Measurements from ENCODE around the gene SLC1A7.

SLC1A7 gene

DNA sequence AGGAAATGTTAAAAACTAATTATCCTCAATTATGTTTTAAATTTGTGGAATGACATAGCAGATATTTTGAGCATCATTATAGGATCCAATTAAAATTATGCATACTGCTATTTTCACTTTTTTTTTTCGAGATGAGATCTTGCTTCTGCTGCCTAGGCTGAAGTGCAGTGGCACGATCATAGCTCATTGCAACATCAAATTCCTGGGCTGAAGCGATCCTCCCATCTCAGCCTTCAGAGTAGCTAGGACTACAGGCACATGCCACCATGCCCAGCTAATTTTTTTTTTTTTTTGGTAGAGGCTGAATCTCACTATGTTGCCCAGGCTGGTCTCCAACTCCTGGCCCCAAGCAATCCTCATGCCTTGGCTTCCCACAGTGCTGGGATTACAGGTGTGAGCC lies 11.3 kb upstream of the SLC1A7 start:
- no peaks in the 10 kb centered on the region for H3K36me3 ChIP-seq (ENCODE audit: low read length)
- H2AFZ ChIP-seq (ENCODE audit: low read depth, low read length, severe bottlenecking) = no peak overlapping the region
- no peaks in the 10 kb centered on the region for H3F3A ChIP-seq (ENCODE audit: insufficient read depth)
- H3K79me2 ChIP-seq (ENCODE audit: insufficient read depth, low read length) = no peaks in the 10 kb centered on the region
- H3K9me3 ChIP-seq (ENCODE audit: insufficient read depth, low read length) = no peaks in the 10 kb centered on the region
- H3K4me3 ChIP-seq (ENCODE audit: insufficient read depth, low read length, poor library complexity, severe bottlenecking) = no peak overlapping the region
- H3K4me2 ChIP-seq (ENCODE audit: low read depth, low read length, poor library complexity, severe bottlenecking) = no peak overlapping the region
- TF ChIP-seq, protein P1, sequence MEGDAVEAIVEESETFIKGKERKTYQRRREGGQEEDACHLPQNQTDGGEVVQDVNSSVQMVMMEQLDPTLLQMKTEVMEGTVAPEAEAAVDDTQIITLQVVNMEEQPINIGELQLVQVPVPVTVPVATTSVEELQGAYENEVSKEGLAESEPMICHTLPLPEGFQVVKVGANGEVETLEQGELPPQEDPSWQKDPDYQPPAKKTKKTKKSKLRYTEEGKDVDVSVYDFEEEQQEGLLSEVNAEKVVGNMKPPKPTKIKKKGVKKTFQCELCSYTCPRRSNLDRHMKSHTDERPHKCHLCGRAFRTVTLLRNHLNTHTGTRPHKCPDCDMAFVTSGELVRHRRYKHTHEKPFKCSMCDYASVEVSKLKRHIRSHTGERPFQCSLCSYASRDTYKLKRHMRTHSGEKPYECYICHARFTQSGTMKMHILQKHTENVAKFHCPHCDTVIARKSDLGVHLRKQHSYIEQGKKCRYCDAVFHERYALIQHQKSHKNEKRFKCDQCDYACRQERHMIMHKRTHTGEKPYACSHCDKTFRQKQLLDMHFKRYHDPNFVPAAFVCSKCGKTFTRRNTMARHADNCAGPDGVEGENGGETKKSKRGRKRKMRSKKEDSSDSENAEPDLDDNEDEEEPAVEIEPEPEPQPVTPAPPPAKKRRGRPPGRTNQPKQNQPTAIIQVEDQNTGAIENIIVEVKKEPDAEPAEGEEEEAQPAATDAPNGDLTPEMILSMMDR (IDR thresholded peaks at IDR 0.05; ENCODE audit: insufficient read depth, low read length, poor library complexity, severe bottlenecking) = no peak
- no peak for TF ChIP-seq EZH2phosphoT487 (conservative IDR thresholded peaks at IDR 0.05; ENCODE audit: low read length)
- no peaks in the 10 kb centered on the region for H3K9me2 ChIP-seq (replicated peaks; ENCODE audit: insufficient read depth, low read length)
- H3K9ac ChIP-seq (ENCODE audit: low read length) = no peak overlapping the region
- H4K20me1 ChIP-seq (ENCODE audit: low read depth, low read length) = no peaks in the 10 kb centered on the region
- H3K27ac ChIP-seq (ENCODE audit: low read depth, low read length) = no peak overlapping the region
- H3K27me3 ChIP-seq (ENCODE audit: low read length) = no peaks in the 10 kb centered on the region

DNA sequence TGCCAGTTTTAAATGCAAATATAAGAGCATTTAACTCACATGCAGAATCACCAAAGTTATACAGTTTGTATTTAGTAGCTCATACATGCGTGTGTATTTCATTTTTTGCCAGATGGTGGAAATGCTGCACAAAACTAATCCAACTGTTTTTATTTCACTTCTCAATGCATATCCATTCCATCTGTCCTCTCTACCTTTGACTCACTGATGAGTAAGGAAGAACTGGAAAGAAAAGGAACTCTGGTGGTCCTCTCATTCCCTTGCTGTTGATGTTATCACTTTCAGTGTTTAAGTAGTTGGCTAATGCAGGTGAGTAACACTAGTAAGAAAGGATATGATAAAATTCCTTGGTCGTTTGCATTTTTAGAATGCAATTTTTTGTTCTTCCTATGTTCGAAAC lies 5.7 kb upstream of the SLC1A7 start:
- H3K4me2 ChIP-seq (ENCODE audit: low read depth, low read length, poor library complexity, severe bottlenecking) = no peak overlapping the region

DNA sequence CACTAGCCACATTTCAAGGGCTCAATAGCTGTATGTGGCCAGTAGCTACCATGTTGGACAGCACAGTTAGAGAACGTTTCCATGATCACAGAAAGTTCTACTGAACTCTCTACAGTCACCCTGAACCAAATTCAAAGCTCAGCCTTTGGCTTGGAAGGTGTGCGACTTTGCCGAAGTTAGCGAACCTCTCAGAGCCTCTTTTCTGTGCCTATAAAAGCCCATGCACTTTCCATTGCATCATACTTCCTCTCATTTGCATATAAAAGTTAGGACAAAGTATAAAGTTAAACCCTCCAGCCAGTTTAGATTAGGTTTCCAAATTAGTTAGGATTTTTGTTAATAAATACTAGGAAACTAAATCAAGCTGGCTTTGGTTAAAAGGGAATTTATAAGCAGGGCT lies 4.7 kb upstream of the SLC1A7 start:
- H3F3A ChIP-seq (ENCODE audit: insufficient read depth) = no peaks in the 10 kb centered on the region
- no peaks in the 10 kb centered on the region for H3K79me2 ChIP-seq (ENCODE audit: insufficient read depth, low read length)
- no peak overlapping the region for H3K9ac ChIP-seq (ENCODE audit: low read length)
- H3K9me3 ChIP-seq (ENCODE audit: insufficient read depth, low read length) = no peaks in the 10 kb centered on the region
- no peaks in the 10 kb centered on the region for H3K27me3 ChIP-seq (ENCODE audit: low read length)
- no peak overlapping the region for H3K4me3 ChIP-seq (ENCODE audit: insufficient read depth, low read length, poor library complexity, severe bottlenecking)
- no peaks in the 10 kb centered on the region for H3K9me2 ChIP-seq (replicated peaks; ENCODE audit: insufficient read depth, low read length)
- no peaks in the 10 kb centered on the region for H3K36me3 ChIP-seq (ENCODE audit: low read length)
- H2AFZ ChIP-seq (ENCODE audit: low read depth, low read length, severe bottlenecking) = no peak overlapping the region
- peak overlapping the region; percentile 22 for H3K4me2 ChIP-seq (ENCODE audit: low read depth, low read length, poor library complexity, severe bottlenecking)
- no peak overlapping the region for H3K27ac ChIP-seq (ENCODE audit: low read depth, low read length)
- H4K20me1 ChIP-seq (ENCODE audit: low read depth, low read length) = no peaks in the 10 kb centered on the region
- TF ChIP-seq, protein P1 (IDR thresholded peaks at IDR 0.05; ENCODE audit: insufficient read depth, low read length, poor library complexity, severe bottlenecking) = no peak
- no peak for TF ChIP-seq EZH2phosphoT487 (conservative IDR thresholded peaks at IDR 0.05; ENCODE audit: low read length)

More for the DNA sequence above, 5.7 kb upstream of the SLC1A7 start:
- H3K27me3 ChIP-seq (ENCODE audit: low read length) = no peaks in the 10 kb centered on the region
- no peaks in the 10 kb centered on the region for H3K9me3 ChIP-seq (ENCODE audit: insufficient read depth, low read length)
- no peak overlapping the region for H3K4me3 ChIP-seq (ENCODE audit: insufficient read depth, low read length, poor library complexity, severe bottlenecking)
- H3K36me3 ChIP-seq (ENCODE audit: low read length) = no peaks in the 10 kb centered on the region
- no peak overlapping the region for H2AFZ ChIP-seq (ENCODE audit: low read depth, low read length, severe bottlenecking)
- no peak overlapping the region for H3K27ac ChIP-seq (ENCODE audit: low read depth, low read length)
- no peaks in the 10 kb centered on the region for H3K9me2 ChIP-seq (replicated peaks; ENCODE audit: insufficient read depth, low read length)
- no peak overlapping the region for H3K9ac ChIP-seq (ENCODE audit: low read length)
- no peaks in the 10 kb centered on the region for H4K20me1 ChIP-seq (ENCODE audit: low read depth, low read length)
- no peak for TF ChIP-seq EZH2phosphoT487 (conservative IDR thresholded peaks at IDR 0.05; ENCODE audit: low read length)
- TF ChIP-seq, protein P1 (IDR thresholded peaks at IDR 0.05; ENCODE audit: insufficient read depth, low read length, poor library complexity, severe bottlenecking) = no peak
- no peaks in the 10 kb centered on the region for H3K79me2 ChIP-seq (ENCODE audit: insufficient read depth, low read length)
- H3F3A ChIP-seq (ENCODE audit: insufficient read depth) = no peaks in the 10 kb centered on the region
